Stimulated activated CD4-positive, alpha-beta T cell treated with anti-CD3 and anti-CD28 coated beads, TNF-alpha, amount 100 ng/mL, for 1 hour (primary cell): ENCODE results near the gene SNORC.
"Not testable (repeated sequence)": the region's sequence is repeated elsewhere in the genome, so short reads cannot be mapped to it uniquely, and the experiment has no call there.

Source experiments
- DNase-seq, 3 donors: peaks; one replicate each; pipeline ENCODE4 v3.0.0-alpha.2; 2020; ENCODE audit warnings: low read depth in 3 of 3, low spot score in 1 of 3

The SNORC gene

DNA sequence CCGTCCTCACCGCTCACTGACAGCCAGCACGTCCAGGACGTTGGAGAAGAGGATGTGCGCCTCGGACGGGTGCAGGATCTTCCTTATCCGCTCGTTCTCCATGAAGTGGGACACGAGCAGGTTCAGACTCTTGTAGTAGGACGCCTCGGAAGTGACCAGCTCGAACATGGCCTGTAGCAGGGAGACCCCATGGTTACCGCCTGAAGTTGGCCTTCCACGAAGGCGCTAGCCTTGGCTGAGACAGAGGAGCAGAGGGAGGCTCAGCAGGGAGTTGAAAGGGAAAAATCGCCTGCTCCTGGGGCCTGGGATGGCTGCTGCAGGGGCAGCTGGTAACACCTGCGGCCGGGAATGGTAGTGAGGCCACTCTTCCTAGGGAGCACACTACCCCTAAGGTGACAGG is 24.7 kb downstream of the SNORC start:
- DNase-seq = no peak

- no peak for DNase-seq
Measured at GRCh38 chr2:232896111-232896510, 26.0 kb downstream of the SNORC start.

DNA sequence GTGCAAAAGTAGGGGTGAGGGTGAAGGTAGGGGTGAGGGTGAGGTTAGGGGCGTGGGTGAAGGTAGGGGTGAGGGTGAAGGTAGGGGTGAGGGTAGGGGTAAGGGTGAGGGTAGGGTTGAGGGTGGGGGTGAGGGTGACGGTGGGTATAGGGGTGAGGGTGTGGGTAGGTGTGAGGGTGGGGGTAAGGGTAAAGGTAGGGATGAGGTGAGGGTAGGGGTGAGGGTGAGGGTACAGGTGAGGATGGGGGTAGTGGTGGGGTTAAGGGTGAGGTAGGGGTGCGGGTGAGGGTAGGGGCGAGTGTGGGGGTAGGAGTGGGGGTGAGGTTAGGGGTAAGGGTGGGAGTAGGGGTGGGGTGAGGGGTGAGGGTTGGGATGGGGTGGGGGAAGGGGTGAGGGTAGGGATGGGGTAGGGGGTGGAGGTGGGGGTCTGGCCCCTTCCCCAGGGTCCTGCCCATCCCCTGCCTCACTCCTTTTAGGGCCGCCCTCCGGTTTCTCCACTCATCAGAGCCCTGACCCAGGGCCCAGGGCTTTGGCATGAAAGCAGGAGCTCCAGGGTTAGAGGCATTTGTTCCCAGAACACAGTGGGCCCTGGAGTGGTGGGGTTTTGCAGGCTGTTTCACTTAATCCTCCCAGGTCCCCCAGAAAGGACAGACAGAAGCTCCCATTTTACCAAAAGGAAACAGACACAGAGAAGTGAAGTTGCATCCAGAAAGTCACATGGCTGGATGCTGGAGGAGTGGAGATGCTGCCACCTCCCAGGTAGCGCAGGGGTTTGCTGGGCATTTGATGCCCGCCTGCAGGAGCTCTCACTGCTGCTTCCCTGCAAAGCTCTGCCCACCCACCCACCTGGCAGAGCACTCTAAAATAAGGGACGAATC is 26.9 kb downstream of the SNORC start:
- no peak for DNase-seq

- DNase-seq = peak in 1 of 3 donors; percentile 22
Measured at GRCh38 chr2:232897598-232898408, 27.7 kb downstream of the SNORC start.

GRCh38 chr2:232898592-232899543 is 28.8 kb downstream of the SNORC start:
- DNase-seq = no peak

- no peak for DNase-seq
Measured at GRCh38 chr2:232900811-232901735, 31.0 kb downstream of the SNORC start.

GRCh38 chr2:232901736-232902578 is 31.9 kb downstream of the SNORC start:
- no peak for DNase-seq

DNA sequence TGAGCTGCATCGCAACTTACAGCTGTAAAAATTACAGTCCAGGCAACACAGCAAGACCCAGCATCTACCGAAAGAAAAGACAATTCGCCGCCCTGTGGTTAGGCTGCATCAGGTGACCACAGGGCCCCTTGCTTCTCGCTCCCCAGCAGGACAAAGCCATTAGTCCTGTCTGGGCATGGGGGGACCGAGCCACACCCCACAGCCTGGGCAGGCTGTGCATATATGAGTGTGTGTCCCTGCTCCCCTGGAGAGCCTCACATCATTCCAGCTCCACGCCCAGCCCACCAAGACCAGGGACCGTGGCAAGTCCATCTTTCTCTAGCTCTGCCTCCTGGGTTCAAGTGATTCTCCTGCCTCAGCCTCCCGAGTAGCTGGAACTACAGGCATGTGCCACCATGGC is 33.9 kb downstream of the SNORC start:
- DNase-seq = no peak

DNA sequence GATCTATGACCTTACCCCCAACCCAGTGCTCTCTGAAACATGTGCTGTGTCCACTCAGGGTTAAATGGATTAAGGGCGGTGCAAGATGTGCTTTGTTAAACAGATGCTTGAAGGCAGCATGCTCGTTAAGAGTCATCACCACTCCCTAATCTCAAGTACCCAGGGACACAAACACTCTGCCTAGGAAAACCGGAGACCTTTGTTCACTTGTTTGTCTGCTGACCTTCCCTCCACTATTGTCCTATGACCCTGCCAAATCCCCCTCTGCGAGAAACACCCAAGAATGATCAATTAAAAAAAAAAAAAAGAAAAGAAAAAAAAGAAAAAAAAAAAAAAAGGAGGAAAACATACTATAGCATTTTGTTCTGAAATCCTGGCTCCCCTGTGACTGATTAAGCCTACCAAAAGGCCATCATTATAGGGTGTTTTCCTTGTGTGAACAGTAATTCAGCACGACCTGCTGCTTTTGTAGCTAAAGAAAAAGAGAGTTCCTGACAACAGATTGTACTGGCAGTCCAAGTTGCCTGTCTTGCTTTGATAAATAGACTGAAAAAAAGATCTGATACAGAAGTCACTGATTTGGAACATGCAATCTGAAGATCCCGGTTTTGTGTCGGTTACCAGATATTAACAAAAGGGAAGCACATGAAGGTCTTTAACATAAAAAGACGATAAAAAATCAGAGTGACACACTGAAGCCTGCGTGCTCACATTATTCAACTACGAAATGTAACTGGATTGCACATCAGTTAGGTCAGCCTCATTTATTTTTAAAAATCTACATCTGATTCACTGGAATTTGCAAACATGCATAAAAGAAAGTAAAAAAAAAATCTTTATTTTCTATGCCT is 37.0 kb downstream of the SNORC start:
- not testable (repeated sequence) for DNase-seq

DNA sequence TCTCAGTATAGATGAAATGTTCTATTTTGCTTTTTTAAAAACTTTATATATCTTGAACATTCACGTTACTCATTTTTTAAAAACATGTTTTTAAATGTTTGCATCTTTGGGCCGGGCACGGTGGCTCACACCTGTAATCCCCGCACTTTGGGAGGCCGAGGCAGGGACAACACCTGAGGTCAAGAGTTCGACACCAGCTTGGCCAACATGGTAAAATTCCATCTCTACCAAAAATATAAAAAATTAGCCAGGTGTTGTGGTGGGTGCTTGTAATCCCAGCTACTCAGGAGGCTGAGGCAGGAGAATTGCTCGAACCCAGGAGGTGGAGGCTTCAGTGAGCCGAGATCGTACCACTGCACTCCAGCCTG is 37.6 kb downstream of the SNORC start:
- DNase-seq = not testable (repeated sequence)

- no peak for DNase-seq
Measured at GRCh38 chr2:232908695-232909094, 38.6 kb downstream of the SNORC start.

DNA sequence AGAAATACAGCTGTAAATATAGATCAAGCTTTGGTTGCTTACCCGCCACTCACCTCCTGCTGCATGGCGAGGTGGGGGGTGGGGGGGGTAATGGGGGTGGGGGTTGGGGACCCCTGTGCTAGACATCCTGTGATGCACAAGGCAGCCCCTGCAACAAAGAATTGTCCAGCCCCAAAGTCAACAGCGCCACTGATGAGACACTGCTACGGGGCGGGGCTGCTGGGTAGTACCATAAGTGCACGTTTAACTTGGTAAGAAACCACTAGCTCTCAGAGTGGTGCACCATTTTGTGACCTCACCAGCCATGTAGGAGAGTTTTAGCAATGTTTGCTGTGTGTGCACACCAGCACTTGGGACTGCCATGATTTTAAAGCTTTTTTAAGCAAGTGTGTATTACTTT is 40.3 kb downstream of the SNORC start:
- DNase-seq = no peak

- DNase-seq = no peak
Measured at GRCh38 chr2:232911712-232912277, 41.7 kb downstream of the SNORC start.

GRCh38 chr2:232913903-232914302 is 43.8 kb downstream of the SNORC start:
- no peak for DNase-seq

GRCh38 chr2:232919141-232919540 is 49.1 kb downstream of the SNORC start:
- DNase-seq = no peak

- DNase-seq = no peak
Measured at GRCh38 chr2:232920055-232920454, 50.0 kb downstream of the SNORC start.

- DNase-seq = no peak
Measured at GRCh38 chr2:232920760-232921159, 50.7 kb downstream of the SNORC start.

DNA sequence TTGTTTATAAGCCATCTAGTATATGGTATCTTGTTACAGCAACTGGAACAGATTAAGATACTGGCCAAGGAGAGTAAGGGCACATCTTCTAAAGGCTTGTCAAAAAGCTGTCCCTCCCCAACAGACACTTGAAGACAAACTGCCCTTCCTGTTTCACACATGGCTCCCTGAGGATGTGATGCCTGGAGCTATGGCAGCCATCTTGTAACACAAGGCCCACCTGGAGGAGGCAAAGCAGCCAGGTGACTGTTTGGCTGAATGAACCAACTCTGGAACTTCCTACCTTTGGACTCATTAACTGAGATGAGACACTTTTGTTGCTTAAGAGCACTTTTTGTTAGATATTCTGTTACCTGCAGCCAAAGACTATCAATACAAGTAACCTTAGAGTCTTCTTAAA is 54.4 kb downstream of the SNORC start:
- DNase-seq = no peak
